ENCODE data around the gene TPPP3.

DNA sequence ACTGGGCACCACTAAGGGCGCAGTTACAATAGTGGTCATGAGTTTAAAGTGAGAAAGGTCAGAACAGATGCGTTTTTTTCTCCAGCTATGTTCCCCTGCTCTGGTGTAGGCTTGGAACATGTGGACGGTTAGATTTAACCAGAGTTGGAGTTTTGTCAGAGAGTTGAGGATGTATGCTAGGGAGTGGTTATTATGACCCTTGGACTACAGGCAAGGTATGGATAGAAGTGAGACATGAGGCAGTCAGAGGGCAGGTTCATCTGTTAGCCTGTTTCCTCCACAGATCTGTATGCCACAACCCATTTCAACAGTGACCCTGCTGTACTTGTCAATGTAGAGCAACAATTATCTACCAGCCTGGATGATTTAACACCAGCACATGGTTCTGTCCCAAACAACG lies 22.6 kb downstream of the TPPP3 start:
- no peak for TF ChIP-seq POLR2A (IDR thresholded peaks at IDR 0.05; ENCODE audit: low read depth, low read length)
- TF ChIP-seq, protein P1, sequence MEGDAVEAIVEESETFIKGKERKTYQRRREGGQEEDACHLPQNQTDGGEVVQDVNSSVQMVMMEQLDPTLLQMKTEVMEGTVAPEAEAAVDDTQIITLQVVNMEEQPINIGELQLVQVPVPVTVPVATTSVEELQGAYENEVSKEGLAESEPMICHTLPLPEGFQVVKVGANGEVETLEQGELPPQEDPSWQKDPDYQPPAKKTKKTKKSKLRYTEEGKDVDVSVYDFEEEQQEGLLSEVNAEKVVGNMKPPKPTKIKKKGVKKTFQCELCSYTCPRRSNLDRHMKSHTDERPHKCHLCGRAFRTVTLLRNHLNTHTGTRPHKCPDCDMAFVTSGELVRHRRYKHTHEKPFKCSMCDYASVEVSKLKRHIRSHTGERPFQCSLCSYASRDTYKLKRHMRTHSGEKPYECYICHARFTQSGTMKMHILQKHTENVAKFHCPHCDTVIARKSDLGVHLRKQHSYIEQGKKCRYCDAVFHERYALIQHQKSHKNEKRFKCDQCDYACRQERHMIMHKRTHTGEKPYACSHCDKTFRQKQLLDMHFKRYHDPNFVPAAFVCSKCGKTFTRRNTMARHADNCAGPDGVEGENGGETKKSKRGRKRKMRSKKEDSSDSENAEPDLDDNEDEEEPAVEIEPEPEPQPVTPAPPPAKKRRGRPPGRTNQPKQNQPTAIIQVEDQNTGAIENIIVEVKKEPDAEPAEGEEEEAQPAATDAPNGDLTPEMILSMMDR (IDR thresholded peaks at IDR 0.05; ENCODE audit: extremely low read depth in 1 of 2, insufficient read depth in 1 of 2, low read depth in 1 of 2, low read length in 2 of 2) = no peak
- TF ChIP-seq POLR2AphosphoS5 (IDR thresholded peaks at IDR 0.05; ENCODE audit: insufficient read depth, low read depth, low read length) = no peak
- no peak for TF ChIP-seq MAX (IDR thresholded peaks at IDR 0.05; ENCODE audit: insufficient read depth, insufficient read length)
- no peak for TF ChIP-seq EZH2 (IDR thresholded peaks at IDR 0.05; ENCODE audit: borderline replicate concordance, low read depth, low read length, severe bottlenecking)
- no peak for TF ChIP-seq GATA2 (IDR thresholded peaks at IDR 0.05; ENCODE audit: insufficient read depth, insufficient read length, low read depth, low read length)
- no peak for TF ChIP-seq JUN (IDR thresholded peaks at IDR 0.05; ENCODE audit: borderline replicate concordance, insufficient read depth, insufficient read length, low read depth)
- TF ChIP-seq MYC (IDR thresholded peaks at IDR 0.05; ENCODE audit: low read depth, low read length) = no peak
- TF ChIP-seq FOS (IDR thresholded peaks at IDR 0.05; ENCODE audit: borderline replicate concordance, insufficient read depth, low read length) = no peak

All from endothelial cell of umbilical vein (primary cell).